ENCODE measurements around the gene AFAP1.
A peak's percentile ranks its signal among the peaks of the same experiment; 100 is the strongest.

The AFAP1 gene

GRCh38 chr4:7938609-7939376 lies 868 bp downstream of the AFAP1 start:
- Histone ChIP-seq H3K27me3 (ENCODE audit: control insufficient read depth, insufficient read depth, low read length) (no peaks in the 10 kb centered on the region), H3K4me2 (ENCODE audit: low read length) (peak overlapping the region; percentile 87), H3K79me2 (peaks cover 10% of the 10 kb centered on the region), H2AFZ (peak overlapping the region; percentile 62), H3K4me3 (ENCODE audit: low read depth, low read length) (peak overlapping the region; percentile 77), H3K4me1 (peaks cover 6% of the 10 kb centered on the region), H3K9me3 (ENCODE audit: control insufficient read depth, low read length) (no peaks in the 10 kb centered on the region), H3K36me3 (ENCODE audit: control insufficient read depth, insufficient read depth, low read length) (no peaks in the 10 kb centered on the region), H3K9ac (peak overlapping the region; percentile 29), H3K27ac (peak overlapping the region; percentile 83)
- no peak for TF ChIP-seq CTCF (IDR thresholded peaks at IDR 0.05)

GRCh38 chr4:7938266-7938608 lies 1.4 kb downstream of the AFAP1 start:
- H3K27ac ChIP-seq = peak overlapping the region; percentile 83
- no peak for TF ChIP-seq CTCF (IDR thresholded peaks at IDR 0.05)
- H3K4me2 ChIP-seq (ENCODE audit: low read length) = peak overlapping the region; percentile 87

GRCh38 chr4:7937006-7937405 lies 2.7 kb downstream of the AFAP1 start:
- Histone ChIP-seq H3K79me2 (peaks cover 16% of the 10 kb centered on the region), H3K27me3 (ENCODE audit: control insufficient read depth, insufficient read depth, low read length) (no peaks in the 10 kb centered on the region), H3K36me3 (ENCODE audit: control insufficient read depth, insufficient read depth, low read length) (no peaks in the 10 kb centered on the region), H3K4me2 (ENCODE audit: low read length) (no peak overlapping the region), H3K27ac (no peak overlapping the region), H2AFZ (no peak overlapping the region), H3K4me1 (peaks cover 6% of the 10 kb centered on the region), H3K9ac (no peak overlapping the region), H3K4me3 (ENCODE audit: low read depth, low read length) (no peak overlapping the region), H3K9me3 (ENCODE audit: control insufficient read depth, low read length) (no peaks in the 10 kb centered on the region)
- TF ChIP-seq CTCF (IDR thresholded peaks at IDR 0.05) = no peak

More at GRCh38 chr4:7938266-7938608, 1.4 kb downstream of the AFAP1 start:
- Histone ChIP-seq H3K79me2 (peaks cover 14% of the 10 kb centered on the region), H3K4me1 (peaks cover 6% of the 10 kb centered on the region), H3K27me3 (ENCODE audit: control insufficient read depth, insufficient read depth, low read length) (no peaks in the 10 kb centered on the region), H2AFZ (peak overlapping the region; percentile 38), H3K36me3 (ENCODE audit: control insufficient read depth, insufficient read depth, low read length) (no peaks in the 10 kb centered on the region), H3K9me3 (ENCODE audit: control insufficient read depth, low read length) (no peaks in the 10 kb centered on the region), H3K4me3 (ENCODE audit: low read depth, low read length) (peak overlapping the region; percentile 77), H3K9ac (no peak overlapping the region)

GRCh38 chr4:7933651-7934510 lies 5.8 kb downstream of the AFAP1 start:
- Histone ChIP-seq H3K36me3 (ENCODE audit: control insufficient read depth, insufficient read depth, low read length) (no peaks in the 10 kb centered on the region), H3K79me2 (peaks cover 26% of the 10 kb centered on the region), H3K27ac (no peak overlapping the region), H3K27me3 (ENCODE audit: control insufficient read depth, insufficient read depth, low read length) (no peaks in the 10 kb centered on the region), H3K9ac (no peak overlapping the region), H3K4me3 (ENCODE audit: low read depth, low read length) (no peak overlapping the region), H3K9me3 (ENCODE audit: control insufficient read depth, low read length) (no peaks in the 10 kb centered on the region), H3K4me2 (ENCODE audit: low read length) (no peak overlapping the region), H2AFZ (no peak overlapping the region), H3K4me1 (peaks cover 8% of the 10 kb centered on the region)
- TF ChIP-seq CTCF (IDR thresholded peaks at IDR 0.05) = no peak
